Measurements from ENCODE around the gene DERA.

DNA sequence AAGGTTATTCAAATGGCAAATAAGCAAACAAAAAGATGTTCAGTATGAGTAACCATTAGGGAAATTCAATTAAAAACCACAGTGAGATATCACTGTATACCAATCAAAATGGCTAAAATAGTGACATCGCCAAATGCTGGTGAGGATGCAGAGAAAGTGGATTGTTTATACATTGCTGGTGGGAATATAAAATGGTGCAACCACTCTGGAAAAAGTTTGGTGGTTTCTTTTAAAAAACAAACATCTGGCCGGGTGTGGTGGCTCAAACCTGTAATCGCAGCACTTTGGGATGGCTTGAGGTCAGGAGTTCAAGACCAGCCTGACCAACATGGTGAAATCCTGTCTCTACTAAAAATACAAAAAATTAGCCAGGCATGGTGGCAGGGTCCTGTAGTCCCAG, 42.9 kb upstream of the DERA start:
- TF ChIP-seq, protein P1, sequence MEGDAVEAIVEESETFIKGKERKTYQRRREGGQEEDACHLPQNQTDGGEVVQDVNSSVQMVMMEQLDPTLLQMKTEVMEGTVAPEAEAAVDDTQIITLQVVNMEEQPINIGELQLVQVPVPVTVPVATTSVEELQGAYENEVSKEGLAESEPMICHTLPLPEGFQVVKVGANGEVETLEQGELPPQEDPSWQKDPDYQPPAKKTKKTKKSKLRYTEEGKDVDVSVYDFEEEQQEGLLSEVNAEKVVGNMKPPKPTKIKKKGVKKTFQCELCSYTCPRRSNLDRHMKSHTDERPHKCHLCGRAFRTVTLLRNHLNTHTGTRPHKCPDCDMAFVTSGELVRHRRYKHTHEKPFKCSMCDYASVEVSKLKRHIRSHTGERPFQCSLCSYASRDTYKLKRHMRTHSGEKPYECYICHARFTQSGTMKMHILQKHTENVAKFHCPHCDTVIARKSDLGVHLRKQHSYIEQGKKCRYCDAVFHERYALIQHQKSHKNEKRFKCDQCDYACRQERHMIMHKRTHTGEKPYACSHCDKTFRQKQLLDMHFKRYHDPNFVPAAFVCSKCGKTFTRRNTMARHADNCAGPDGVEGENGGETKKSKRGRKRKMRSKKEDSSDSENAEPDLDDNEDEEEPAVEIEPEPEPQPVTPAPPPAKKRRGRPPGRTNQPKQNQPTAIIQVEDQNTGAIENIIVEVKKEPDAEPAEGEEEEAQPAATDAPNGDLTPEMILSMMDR (conservative IDR thresholded peaks at IDR 0.05 in 1 of 2, IDR thresholded peaks at IDR 0.05 in 1 of 2; ENCODE audit: low read depth in 1 of 2, low read length in 2 of 2) = no peak
- TF ChIP-seq EZH2 (IDR thresholded peaks at IDR 0.05; ENCODE audit: low read length, missing control alignments) = no peak

All from fibroblast of lung (primary cell).